ENCODE data around the gene ZDBF2.
"Not testable (repeated sequence)": the region's sequence is repeated elsewhere in the genome, so short reads cannot be mapped to it uniquely, and the experiment has no call there.

Gene ZDBF2

GRCh38 chr2:206260188-206261012 is 14.1 kb upstream of the ZDBF2 start:
- DNase-seq: no peak

- no peak for DNase-seq
Observed at GRCh38 chr2:206263959-206264603, 10.4 kb upstream of the ZDBF2 start.

- DNase-seq: no peak
Observed at GRCh38 chr2:206266130-206267125, 8.0 kb upstream of the ZDBF2 start.

- DNase-seq: no peak
Observed at GRCh38 chr2:206267567-206267966, 6.9 kb upstream of the ZDBF2 start.

- DNase-seq: no peak
Observed at GRCh38 chr2:206271065-206271464, 3.4 kb upstream of the ZDBF2 start.

- DNase-seq: no peak
Observed at GRCh38 chr2:206273905-206274304, 558 bp upstream of the ZDBF2 start.

GRCh38 chr2:206275312-206276055 is 1.0 kb downstream of the ZDBF2 start:
- DNase-seq: no peak

- no peak for DNase-seq
Observed at GRCh38 chr2:206276169-206276942, 1.9 kb downstream of the ZDBF2 start.

- DNase-seq: no peak
Observed at GRCh38 chr2:206277503-206277902, 3.0 kb downstream of the ZDBF2 start.

- no peak for DNase-seq
Observed at GRCh38 chr2:206282746-206283145, 8.3 kb downstream of the ZDBF2 start.

- DNase-seq: no peak
Observed at GRCh38 chr2:206287197-206287596, 12.7 kb downstream of the ZDBF2 start.

- no peak for DNase-seq
Observed at GRCh38 chr2:206289391-206289790, 14.9 kb downstream of the ZDBF2 start.

- no peak for DNase-seq
Observed at GRCh38 chr2:206296128-206296527, 21.7 kb downstream of the ZDBF2 start.

- DNase-seq: not testable (repeated sequence)
Observed at GRCh38 chr2:206299608-206300007, 25.1 kb downstream of the ZDBF2 start.

- no peak for DNase-seq
Observed at GRCh38 chr2:206305523-206306245, 31.2 kb downstream of the ZDBF2 start.

- no peak for DNase-seq
Observed at GRCh38 chr2:206311026-206311425, 36.6 kb downstream of the ZDBF2 start.

GRCh38 chr2:206316141-206316540 is 41.7 kb downstream of the ZDBF2 start:
- no peak for DNase-seq

GRCh38 chr2:206323033-206323432 is 48.6 kb downstream of the ZDBF2 start:
- no peak for DNase-seq

GRCh38 chr2:206323486-206323885 is 49.0 kb downstream of the ZDBF2 start:
- no peak for DNase-seq

- no peak for DNase-seq
Observed at GRCh38 chr2:206324869-206325268, 50.4 kb downstream of the ZDBF2 start.

GRCh38 chr2:206328974-206329373 is 54.5 kb downstream of the ZDBF2 start:
- no peak for DNase-seq

All from hippocampal formation (tissue), 2 donors.